GM19035 (cell line): ENCODE measurements around the gene PDK3.

Experiments used
- ATAC-seq: cut with Tn5 transposase; IDR thresholded peaks from one replicate; pipeline ENCODE4 v1.9.1; 2021; ENCODE audit not compliant: unreplicated experiment

The PDK3 gene

DNA sequence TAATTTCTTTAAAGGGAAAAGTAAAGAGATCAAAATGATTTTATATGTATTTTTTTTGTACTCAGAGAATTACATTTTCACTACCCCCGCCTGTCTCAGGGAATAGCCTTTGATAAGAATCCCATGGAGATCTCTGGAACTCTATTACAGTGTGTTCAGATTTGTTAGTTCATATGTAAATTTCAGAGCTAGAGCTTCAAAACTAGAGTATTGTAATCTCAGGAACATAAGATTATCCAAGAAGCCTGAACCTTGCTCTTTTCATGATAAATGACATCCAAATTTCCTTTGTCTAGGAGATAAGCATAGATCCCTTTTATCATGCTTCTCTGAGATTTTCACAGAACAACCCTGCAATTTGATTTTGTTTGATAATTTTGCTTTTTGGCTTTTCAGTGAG lies 82.9 kb downstream of the PDK3 start:
- no peak for ATAC-seq

DNA sequence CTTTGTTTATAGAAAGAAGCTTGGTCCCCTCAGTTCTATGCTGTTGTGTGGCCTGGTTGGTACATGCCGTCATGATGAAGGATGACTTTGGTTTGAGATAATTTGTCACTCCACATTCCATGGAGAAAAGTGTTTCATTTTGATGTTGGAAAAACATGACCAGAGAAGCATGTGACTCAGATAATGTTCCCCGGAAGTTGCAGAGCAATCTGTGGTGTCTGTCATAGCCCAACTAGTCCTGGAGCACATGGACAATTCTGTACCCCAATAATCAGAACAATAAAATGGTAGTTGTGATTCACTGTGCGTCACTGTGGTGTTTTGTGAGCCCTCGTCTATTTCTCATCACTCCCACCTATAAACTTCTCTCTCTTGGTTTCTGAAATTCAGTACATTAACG lies 85.1 kb downstream of the PDK3 start:
- ATAC-seq: no peak

DNA sequence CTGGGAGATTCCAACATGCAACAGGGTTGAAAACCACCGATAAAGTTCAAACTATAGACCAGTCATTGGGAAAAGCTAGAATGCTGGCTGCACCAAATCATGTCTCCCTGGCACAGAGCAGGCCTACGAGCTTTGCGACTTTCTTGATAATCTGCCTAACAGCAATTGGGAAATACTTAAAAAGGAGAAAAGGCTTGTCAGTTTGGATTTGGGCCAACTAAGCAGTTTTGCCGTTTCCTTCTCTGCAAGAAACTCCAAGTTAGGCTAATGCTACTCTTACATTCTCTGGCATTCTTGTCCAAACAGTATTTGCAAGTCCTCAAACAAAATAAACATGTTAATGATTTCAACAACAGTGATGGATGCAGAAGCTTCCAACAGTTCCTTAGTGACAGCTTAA lies 87.9 kb downstream of the PDK3 start:
- ATAC-seq: no peak

DNA sequence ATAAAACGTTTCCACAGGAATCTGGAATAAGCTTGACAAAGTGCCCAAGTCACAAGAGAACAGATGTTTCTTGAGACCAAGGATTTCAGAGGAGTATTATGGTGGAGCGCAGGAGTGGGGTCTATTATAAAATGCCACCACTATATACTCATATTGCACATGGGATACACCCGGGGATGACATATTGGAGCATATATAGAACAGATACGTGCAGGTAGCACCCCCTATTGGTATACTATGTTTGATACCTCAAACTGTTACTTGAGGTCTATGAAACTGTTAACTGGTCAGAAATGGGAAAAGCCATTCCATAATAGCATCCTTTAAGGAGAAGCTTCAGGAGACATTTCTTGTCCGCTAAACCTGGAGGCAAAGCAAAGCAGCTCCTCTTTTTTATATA lies 96.0 kb downstream of the PDK3 start:
- no peak for ATAC-seq

DNA sequence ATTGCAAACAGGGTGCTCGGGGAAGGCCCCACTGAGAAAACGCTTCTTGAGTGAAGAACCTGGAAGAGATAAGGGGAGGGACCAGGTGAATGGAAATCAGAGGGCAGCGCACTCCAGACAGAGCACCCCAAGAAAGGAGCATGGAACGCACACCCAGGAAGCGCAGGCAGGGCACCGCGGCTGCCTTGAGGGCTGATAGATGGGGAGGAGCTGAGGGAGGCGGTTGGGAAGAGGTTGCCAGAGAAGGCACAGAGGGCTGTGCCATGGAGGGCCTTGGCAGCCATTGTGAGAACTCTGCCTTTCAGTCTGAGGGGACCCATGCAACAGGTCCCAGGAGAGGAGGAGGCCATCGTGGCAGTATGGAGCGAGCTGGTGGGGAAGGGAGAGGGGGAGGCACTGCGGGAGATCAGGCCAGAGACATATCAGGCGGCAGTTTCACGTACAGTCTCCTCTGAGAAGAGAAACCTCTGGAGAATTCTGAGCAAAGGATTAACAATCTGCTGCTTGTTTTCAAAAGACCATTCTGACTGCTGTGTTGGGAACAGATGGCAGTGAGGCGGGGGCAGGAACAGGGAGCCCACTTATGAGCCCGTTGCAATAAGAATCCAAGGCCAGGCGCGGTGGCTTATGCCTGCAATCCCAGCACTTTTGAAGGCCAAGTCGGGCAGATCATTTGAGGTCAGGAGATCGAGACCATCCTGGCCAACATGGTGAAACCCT lies 98.4 kb downstream of the PDK3 start:
- ATAC-seq: no peak

DNA sequence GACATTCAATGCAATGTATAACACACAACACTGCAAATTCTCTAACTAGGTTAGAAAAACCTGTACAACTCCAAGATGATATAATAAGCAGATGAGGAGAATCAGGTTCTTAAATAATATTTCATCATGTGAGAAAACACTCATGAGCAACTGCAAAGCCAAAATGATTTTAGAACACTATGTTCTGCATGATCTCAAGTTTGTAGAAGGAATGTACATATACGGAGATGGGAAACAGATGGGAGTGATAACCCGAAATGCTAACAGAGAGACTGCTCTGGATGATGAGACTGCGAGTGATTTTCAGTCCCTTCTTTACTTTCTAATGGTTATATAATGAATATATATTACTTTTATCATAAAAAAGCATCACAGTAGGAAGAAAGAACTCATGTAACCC lies 101.2 kb downstream of the PDK3 start:
- no peak for ATAC-seq

DNA sequence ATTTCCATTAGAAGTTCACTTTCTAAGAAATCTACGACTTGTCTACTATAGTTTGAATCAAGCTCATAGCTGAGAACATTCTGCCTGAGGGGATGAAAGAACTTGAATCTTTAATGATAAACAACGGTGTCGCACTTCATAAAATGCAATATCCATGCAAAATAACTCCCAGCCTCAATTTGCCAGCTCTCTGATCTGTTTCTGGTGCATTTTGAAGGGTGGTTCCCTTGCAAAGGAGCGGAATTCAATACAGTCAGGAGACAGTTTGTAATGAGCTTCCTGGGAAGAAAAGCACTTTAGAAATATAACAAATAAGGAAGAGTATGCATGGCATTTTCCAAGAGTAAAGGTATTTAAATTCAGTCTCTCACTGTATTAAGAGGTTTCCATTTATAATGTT lies 102.1 kb downstream of the PDK3 start:
- ATAC-seq: no peak

DNA sequence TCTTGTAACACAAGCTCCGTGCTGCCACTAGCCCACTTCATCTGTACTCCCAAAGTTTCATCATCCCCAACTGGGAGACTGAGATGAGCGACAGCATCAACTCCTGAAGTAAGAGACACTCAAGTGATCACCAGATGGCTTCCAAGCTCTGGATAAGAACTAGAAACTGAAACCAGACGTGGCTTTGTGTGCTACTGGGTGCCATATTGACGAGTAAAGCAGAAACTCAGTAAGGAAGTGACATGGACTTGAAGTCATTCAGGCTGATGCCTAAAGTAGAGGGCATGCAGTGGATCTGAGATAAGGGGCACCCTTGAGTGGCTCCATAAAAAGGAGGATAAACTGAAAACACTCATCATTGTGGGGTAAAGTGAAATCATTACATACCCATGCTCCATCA lies 109.7 kb downstream of the PDK3 start:
- no peak for ATAC-seq

DNA sequence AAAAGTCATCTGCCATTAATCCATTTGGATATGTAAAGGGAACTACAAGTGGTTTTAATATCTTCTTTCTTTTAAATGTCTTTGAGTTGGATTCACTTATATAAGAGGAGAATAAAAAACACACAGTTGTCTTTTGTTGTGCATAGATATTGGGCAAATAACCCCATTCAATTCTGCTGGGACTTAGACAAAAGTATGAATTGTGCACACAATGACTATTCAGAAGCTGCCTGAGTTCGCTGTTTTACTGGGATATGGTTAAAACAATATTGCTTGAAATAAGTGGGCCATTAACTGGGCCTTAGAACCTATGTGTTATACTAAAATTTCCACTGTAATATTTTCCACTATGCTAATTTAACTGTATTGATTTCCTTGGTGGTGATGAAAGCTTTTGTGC lies 110.4 kb downstream of the PDK3 start:
- no peak for ATAC-seq

DNA sequence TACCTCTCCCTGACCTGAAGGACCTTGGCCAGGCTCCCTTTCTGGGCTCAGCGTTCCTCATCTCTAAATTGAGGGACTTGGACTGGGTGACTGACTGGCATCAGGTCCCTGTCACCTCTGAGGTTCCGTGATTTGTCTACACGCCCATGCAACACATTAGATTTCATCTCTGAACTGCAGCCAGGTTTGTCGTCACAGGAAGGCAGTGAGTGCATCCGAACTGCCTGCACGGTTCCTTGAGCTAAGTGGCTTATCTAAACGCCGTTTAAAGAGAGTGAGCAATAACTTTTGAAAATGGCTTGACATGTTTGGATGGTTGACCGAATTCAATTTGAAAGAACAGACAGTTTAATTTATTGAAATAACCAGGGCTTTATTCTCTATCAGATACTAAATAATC lies 112.0 kb downstream of the PDK3 start:
- no peak for ATAC-seq
